AG09319 (cell line): ENCODE results near the gene RSRC1.

Source experiments
- DNase-seq: peaks from one replicate; pipeline ENCODE4 v3.0.0-alpha.2; 2010; ENCODE audit warnings: low read depth; ENCODE audit errors: extremely low read depth
- TF ChIP-seq, protein P1 (sequence below): IDR thresholded peaks from 2 replicates; pipeline ENCODE4 v1.5.1; 2011; ENCODE audit warnings: low read depth, mild to moderate bottlenecking, inconsistent platforms, low read length, moderate library complexity

The RSRC1 gene

GRCh38 chr3:158569794-158570193, 459.9 kb downstream of the RSRC1 start:
- no peak for DNase-seq
- TF ChIP-seq, protein P1, sequence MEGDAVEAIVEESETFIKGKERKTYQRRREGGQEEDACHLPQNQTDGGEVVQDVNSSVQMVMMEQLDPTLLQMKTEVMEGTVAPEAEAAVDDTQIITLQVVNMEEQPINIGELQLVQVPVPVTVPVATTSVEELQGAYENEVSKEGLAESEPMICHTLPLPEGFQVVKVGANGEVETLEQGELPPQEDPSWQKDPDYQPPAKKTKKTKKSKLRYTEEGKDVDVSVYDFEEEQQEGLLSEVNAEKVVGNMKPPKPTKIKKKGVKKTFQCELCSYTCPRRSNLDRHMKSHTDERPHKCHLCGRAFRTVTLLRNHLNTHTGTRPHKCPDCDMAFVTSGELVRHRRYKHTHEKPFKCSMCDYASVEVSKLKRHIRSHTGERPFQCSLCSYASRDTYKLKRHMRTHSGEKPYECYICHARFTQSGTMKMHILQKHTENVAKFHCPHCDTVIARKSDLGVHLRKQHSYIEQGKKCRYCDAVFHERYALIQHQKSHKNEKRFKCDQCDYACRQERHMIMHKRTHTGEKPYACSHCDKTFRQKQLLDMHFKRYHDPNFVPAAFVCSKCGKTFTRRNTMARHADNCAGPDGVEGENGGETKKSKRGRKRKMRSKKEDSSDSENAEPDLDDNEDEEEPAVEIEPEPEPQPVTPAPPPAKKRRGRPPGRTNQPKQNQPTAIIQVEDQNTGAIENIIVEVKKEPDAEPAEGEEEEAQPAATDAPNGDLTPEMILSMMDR = no peak

DNA sequence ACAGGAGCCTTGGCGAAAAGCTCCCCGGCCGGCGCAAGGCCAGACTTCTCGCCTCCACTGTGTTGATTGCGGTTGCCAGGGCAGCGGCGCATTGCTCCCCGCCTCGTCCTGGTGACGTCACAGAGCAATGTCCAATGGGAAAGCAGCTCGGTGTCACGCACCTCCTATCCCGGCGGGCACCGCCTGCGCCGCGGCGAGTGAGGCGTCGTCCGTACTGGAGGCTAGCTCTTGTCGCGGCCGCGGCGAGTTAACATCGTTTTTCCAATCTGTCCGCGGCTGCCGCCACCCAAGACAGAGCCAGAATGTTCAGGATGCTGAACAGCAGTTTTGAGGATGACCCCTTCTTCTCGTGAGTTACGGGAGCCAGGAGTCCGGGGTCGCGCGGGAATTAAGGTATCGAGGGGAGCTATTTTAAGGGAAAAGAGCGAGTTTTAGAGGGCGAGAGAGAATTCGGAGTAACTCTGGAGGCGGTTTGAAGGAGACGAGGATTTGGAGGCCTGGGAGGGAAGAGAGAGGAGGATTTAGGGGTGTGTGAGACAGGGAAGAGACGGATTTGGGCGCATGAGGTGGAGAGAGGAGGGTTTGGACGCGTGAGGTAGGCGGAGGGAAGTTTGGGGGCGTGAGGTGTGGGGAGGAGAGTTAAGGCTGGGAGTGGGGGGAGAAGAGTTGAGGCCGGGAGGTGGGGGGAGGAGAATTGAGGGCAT, 461.3 kb downstream of the RSRC1 start, which contains the start of gene MLF1:
Gene MLF1 (plus strand): TSS at position 196 of the 704 bp plus-strand sequence. CDS start 107 bp downstream, at position 303.
- TF ChIP-seq, protein P1 = no peak
- DNase-seq = peak; percentile 87

- DNase-seq = no peak
- TF ChIP-seq, protein P1 = no peak
These were observed 462.3 kb downstream of the RSRC1 start for GRCh38 chr3:158571969-158572765.

- TF ChIP-seq, protein P1 = no peak
- DNase-seq = no peak
These were observed 462.8 kb downstream of the RSRC1 start for GRCh38 chr3:158572766-158573060.

- no peak for DNase-seq
- TF ChIP-seq, protein P1 = no peak
These were observed 463.8 kb downstream of the RSRC1 start for GRCh38 chr3:158573714-158574113.

DNA sequence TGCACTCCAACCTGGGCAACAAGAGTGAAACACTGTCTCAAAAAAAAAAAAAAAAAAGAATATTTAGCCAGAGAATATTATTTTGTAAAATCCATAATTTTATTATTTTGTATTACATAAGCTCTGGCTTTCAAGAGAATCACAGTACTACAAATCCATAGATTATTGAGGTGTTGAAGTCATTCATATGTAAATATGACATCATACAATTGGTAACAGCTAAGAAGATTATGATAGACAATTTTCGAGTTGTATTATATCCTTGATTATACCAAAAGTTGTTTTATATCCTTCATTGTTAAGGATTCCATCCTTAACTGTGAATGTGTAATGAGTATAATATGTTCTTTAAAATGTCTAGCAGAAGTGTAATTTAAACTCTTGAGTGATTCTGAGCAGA, 464.8 kb downstream of the RSRC1 start:
- no peak for DNase-seq
- TF ChIP-seq, protein P1 = no peak

- TF ChIP-seq, protein P1 = no peak
- no peak for DNase-seq
These were observed 480.3 kb downstream of the RSRC1 start for GRCh38 chr3:158590223-158590622.
